Colonic mucosa (tissue), 4 donors: Measurements from ENCODE around the gene SCUBE1. TPM values are rescaled to one million over a fixed set of nuclear protein-coding genes. Genes with fewer than 3 reads are reported as not detected.

Experiments used
- DNase-seq: peaks from one replicate; pipeline ENCODE4 v3.0.0-alpha.2; 2020
- H3K27ac ChIP-seq: fragments of 200-600 bp; one replicate; pipeline ENCODE4 v1.8.0; 2021
- H3K27me3 ChIP-seq: fragments of 200-600 bp; one replicate; pipeline ENCODE4 v1.8.0; 2021
- H3K36me3 ChIP-seq: fragments of 200-600 bp; one replicate; pipeline ENCODE4 v1.8.0; 2021
- H3K4me1 ChIP-seq: fragments of 200-600 bp; one replicate; pipeline ENCODE4 v1.8.0; 2021; ENCODE audit warnings: mild to moderate bottlenecking
- H3K4me3 ChIP-seq: fragments of 200-600 bp; one replicate; pipeline ENCODE4 v1.8.0; 2021
- H3K9ac ChIP-seq, 2 donors: one replicate each; pipeline ENCODE4 v1.7.0; 2013; ENCODE audit warnings: control low read depth in 2 of 2, low read depth in 2 of 2, low read length in 2 of 2
- H3K9me3 ChIP-seq: fragments of 200-600 bp; one replicate; pipeline ENCODE4 v1.8.0; 2021
- CTCF ChIP-seq: fragments of 200-600 bp; IDR thresholded peaks from one replicate; pipeline ENCODE4 v1.8.0; 2022; ENCODE audit warnings: antibody characterized with exemption, mild to moderate bottlenecking
- intact Hi-C: fragments of 100-400 bp; cut with DNase I; formaldehyde crosslinking; loops from one replicate; pipeline ENCODE4 v1.14.1; 2022
- total RNA-seq, 2 donors: library from RNA; stranded (reverse); fragmentation: NEBNext Ultra II Directional in 1 of 2; extraction: Animal tissue kit (Norgen Biotek cat#: 25700) in 1 of 2; gene quantifications; one replicate each; pipeline ENCODE4 v1.2.1, GENCODE V29; 2021
- donor health status: healthy.
- donor health status: DM: no; HTN: no; CAD: no.
- donor health status: DM: no; HTN: no; CAD: no.

Gene SCUBE1
- total RNA-seq, 2 donors from 2014 or later = 1.7 to 5.6 TPM

GRCh38 chr22:43292630-43293018 is 50.5 kb downstream of the SCUBE1 start:
- Histone ChIP-seq H3K9me3 (no peaks in the 10 kb centered on the region), H3K9ac (no peak overlapping the region), H3K4me1 (no peaks in the 10 kb centered on the region), H3K27ac (no peak overlapping the region), H3K4me3 (no peak overlapping the region), H3K27me3 (no peaks in the 10 kb centered on the region), H3K36me3 (no peaks in the 10 kb centered on the region)
- DNase-seq = no peak
- intact Hi-C loops = no loop called here
- no peak for TF ChIP-seq CTCF

- Histone ChIP-seq H3K27ac (no peak overlapping the region), H3K36me3 (no peaks in the 10 kb centered on the region), H3K27me3 (no peaks in the 10 kb centered on the region), H3K4me3 (no peak overlapping the region), H3K4me1 (no peaks in the 10 kb centered on the region), H3K9ac (no peak overlapping the region), H3K9me3 (no peaks in the 10 kb centered on the region)
- DNase-seq = no peak
- no peak for TF ChIP-seq CTCF
- intact Hi-C loops = no loop called here
These were observed 51.8 kb downstream of the SCUBE1 start for GRCh38 chr22:43291381-43291780.

GRCh38 chr22:43289976-43290721 is 53.0 kb downstream of the SCUBE1 start:
- TF ChIP-seq CTCF = no peak
- Histone ChIP-seq H3K4me1 (no peaks in the 10 kb centered on the region), H3K4me3 (no peak overlapping the region), H3K27ac (no peak overlapping the region), H3K27me3 (no peaks in the 10 kb centered on the region), H3K9ac (peak overlapping the region in 1 of 2 donors; percentile 1), H3K36me3 (no peaks in the 10 kb centered on the region), H3K9me3 (no peaks in the 10 kb centered on the region)
- no peak for DNase-seq
- intact Hi-C loops = no loop called here

GRCh38 chr22:43289531-43289963 is 53.6 kb downstream of the SCUBE1 start:
- H3K9me3 ChIP-seq = no peaks in the 10 kb centered on the region
- H3K4me1 ChIP-seq = no peaks in the 10 kb centered on the region
- no peak overlapping the region for H3K9ac ChIP-seq
- no peak for DNase-seq
- intact Hi-C loops = no loop called here
- no peaks in the 10 kb centered on the region for H3K27me3 ChIP-seq
- H3K27ac ChIP-seq = no peak overlapping the region
- H3K36me3 ChIP-seq = no peaks in the 10 kb centered on the region
- H3K4me3 ChIP-seq = no peak overlapping the region
- TF ChIP-seq CTCF = no peak

- H3K4me1 ChIP-seq = no peaks in the 10 kb centered on the region
- intact Hi-C loops = no loop called here
- H3K27ac ChIP-seq = no peak overlapping the region
- no peaks in the 10 kb centered on the region for H3K27me3 ChIP-seq
- H3K4me3 ChIP-seq = no peak overlapping the region
- H3K9ac ChIP-seq = no peak overlapping the region
- no peak for DNase-seq
- TF ChIP-seq CTCF = no peak
- no peaks in the 10 kb centered on the region for H3K36me3 ChIP-seq
- H3K9me3 ChIP-seq = no peaks in the 10 kb centered on the region
These were observed 54.3 kb downstream of the SCUBE1 start for GRCh38 chr22:43288807-43289420.
